Panc1 (cell line): ENCODE measurements around the gene RAX2. TPM values are rescaled to one million over a fixed set of nuclear protein-coding genes. Genes with fewer than 3 reads are reported as not detected.

Source experiments
- ATAC-seq: fragments of 200-7000 bp; cut with Tn5 transposase; 2 replicates; pipeline ENCODE4 v1.9.1; 2020; ENCODE audit warnings: mild to moderate bottlenecking, moderate library complexity
- BruUV-seq: library from RNA; stranded (reverse); fragments of 400-500 nt; replicated peaks from 2 replicates; lab custom pipeline; 2021; lab: Mats Ljungman, UMichigan
- CTCF ChIA-PET: fragments of 300-600 bp; sonication (Branson Sonifier 250); formaldehyde crosslinking; loops from one replicate; lab custom pipeline; 2022; ENCODE audit warnings: antibody characterized with exemption; lab: Charles Lee
- POLR2A ChIA-PET: fragments of 300-600 bp; sonication (Branson Sonifier 250); formaldehyde crosslinking; loops from one replicate; lab custom pipeline; 2022; ENCODE audit warnings: antibody characterized with exemption; lab: Charles Lee
- DNase-seq: peaks from one replicate; pipeline ENCODE4 v3.0.0-alpha.2; 2010; ENCODE audit warnings: low read depth, low spot score
- H3K27ac ChIP-seq: 2 replicates; pipeline ENCODE4 v1.5.1; 2011; ENCODE audit warnings: mild to moderate bottlenecking, low read length, inconsistent platforms
- H3K27me3 ChIP-seq: fragments of 200-500 bp; sonication (Bioruptor generic); 2 replicates; pipeline ENCODE4 v1.6.0; 2014; ENCODE audit warnings: low read length, inconsistent platforms; ENCODE audit not compliant: control insufficient read depth, insufficient read depth
- H3K36me3 ChIP-seq: fragments of 200-500 bp; sonication (Bioruptor generic); 2 replicates; pipeline ENCODE4 v1.5.1; 2014; ENCODE audit warnings: inconsistent platforms, mild to moderate bottlenecking, low read length, moderate library complexity; ENCODE audit not compliant: control insufficient read depth, insufficient read depth
- H3K4me1 ChIP-seq: 2 replicates; pipeline ENCODE4 v1.5.1; 2011; ENCODE audit warnings: inconsistent platforms, mild to moderate bottlenecking, low read length, moderate library complexity; ENCODE audit not compliant: control insufficient read depth, insufficient read depth
- H3K4me3 ChIP-seq, 2 experiments: 2 replicates each; pipeline ENCODE4 v1.5.1; 2011 to 2012; ENCODE audit warnings: low read depth in 2 of 2, low read length in 2 of 2, mild to moderate bottlenecking in 2 of 2, inconsistent platforms in 1 of 2, moderate library complexity in 1 of 2
- H3K9me3 ChIP-seq: fragments of 200-500 bp; sonication (Bioruptor generic); 2 replicates; pipeline ENCODE4 v1.5.1; 2014; ENCODE audit warnings: low read depth, mild to moderate bottlenecking, inconsistent platforms, low read length, moderate library complexity; ENCODE audit not compliant: control insufficient read depth, insufficient read depth
- POLR2AphosphoS5 ChIP-seq: IDR thresholded peaks from 2 replicates; pipeline ENCODE4 v1.6.1; 2012; ENCODE audit warnings: mild to moderate bottlenecking, low read depth, low read length, moderate library complexity
- SIN3A ChIP-seq: IDR thresholded peaks from 2 replicates; pipeline ENCODE4 v1.6.1; 2012; ENCODE audit warnings: low read depth, mild to moderate bottlenecking, low read length, moderate library complexity, borderline replicate concordance; ENCODE audit not compliant: insufficient read depth
- TCF7L2 ChIP-seq: IDR thresholded peaks from 2 replicates; pipeline ENCODE4 v1.6.1; 2011; ENCODE audit warnings: mild to moderate bottlenecking, low read depth, low read length, inconsistent platforms
- in situ Hi-C: cut with HindIII; loops from 2 replicates; pipeline ENCODE4 v1.10.0; 2016; ENCODE audit warnings: low sequenced_read_pairs, low pct_unique_long_range_greater_than_20kb
- intact Hi-C: fragments of 100-400 bp; cut with micrococcal nuclease; formaldehyde crosslinking; loops from one replicate; pipeline ENCODE4 v1.10.0; 2022; ENCODE audit not compliant: unreplicated experiment
- total RNA-seq: library from RNA; stranded (reverse); gene quantifications from one replicate; pipeline ENCODE4 v1.2.1, GENCODE V29; 2021; ENCODE audit not compliant: unreplicated experiment
- TF ChIP-seq, protein P1 (sequence below), 2 experiments: IDR thresholded peaks; 2 replicates each; pipeline ENCODE4 v1.6.1; 2011 to 2012; ENCODE audit warnings: low read depth in 2 of 2, control low read depth in 1 of 2, low read length in 1 of 2, mild to moderate bottlenecking in 1 of 2, moderate library complexity in 1 of 2; ENCODE audit not compliant: insufficient read depth in 1 of 2
- TF ChIP-seq, protein P2 (sequence below): fragments of 450-650 bp; IDR thresholded peaks from 2 replicates; pipeline ENCODE4 v1.5.1; 2017; ENCODE audit warnings: mild to moderate bottlenecking

Gene RAX2
- total RNA-seq, 1 experiment from 2014 or later = not detected

DNA sequence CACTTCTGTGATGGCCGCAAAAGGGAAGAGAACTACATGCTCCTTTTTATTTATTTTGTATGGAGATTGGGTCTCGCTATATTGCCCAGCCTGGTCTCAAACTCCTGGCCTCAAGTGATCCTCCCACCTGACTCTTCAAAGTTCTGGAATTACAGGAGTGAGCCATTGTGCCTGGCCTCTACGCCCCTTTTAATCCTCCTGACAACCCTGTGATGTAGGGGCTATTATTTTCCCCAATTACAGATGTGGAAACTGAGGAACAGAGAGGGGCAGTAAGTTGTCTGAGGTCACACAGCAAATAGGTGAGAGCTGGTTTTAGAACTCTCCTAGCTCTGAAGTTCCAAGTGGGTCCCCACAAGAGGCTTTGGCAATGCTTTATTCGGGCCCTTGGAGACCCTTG, 52.2 kb downstream of the RAX2 start:
- ChIA-PET POLR2A (no interaction called here), CTCF (no interaction called here)
- H3K27me3 ChIP-seq = no peaks in the 10 kb centered on the region
- no TSS peak for BruUV-seq
- intact Hi-C loops = no loop called here
- TF ChIP-seq TCF7L2 (no peak), SIN3A (no peak), POLR2AphosphoS5 (no peak)
- TF ChIP-seq, protein P1, sequence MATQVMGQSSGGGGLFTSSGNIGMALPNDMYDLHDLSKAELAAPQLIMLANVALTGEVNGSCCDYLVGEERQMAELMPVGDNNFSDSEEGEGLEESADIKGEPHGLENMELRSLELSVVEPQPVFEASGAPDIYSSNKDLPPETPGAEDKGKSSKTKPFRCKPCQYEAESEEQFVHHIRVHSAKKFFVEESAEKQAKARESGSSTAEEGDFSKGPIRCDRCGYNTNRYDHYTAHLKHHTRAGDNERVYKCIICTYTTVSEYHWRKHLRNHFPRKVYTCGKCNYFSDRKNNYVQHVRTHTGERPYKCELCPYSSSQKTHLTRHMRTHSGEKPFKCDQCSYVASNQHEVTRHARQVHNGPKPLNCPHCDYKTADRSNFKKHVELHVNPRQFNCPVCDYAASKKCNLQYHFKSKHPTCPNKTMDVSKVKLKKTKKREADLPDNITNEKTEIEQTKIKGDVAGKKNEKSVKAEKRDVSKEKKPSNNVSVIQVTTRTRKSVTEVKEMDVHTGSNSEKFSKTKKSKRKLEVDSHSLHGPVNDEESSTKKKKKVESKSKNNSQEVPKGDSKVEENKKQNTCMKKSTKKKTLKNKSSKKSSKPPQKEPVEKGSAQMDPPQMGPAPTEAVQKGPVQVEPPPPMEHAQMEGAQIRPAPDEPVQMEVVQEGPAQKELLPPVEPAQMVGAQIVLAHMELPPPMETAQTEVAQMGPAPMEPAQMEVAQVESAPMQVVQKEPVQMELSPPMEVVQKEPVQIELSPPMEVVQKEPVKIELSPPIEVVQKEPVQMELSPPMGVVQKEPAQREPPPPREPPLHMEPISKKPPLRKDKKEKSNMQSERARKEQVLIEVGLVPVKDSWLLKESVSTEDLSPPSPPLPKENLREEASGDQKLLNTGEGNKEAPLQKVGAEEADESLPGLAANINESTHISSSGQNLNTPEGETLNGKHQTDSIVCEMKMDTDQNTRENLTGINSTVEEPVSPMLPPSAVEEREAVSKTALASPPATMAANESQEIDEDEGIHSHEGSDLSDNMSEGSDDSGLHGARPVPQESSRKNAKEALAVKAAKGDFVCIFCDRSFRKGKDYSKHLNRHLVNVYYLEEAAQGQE (IDR thresholded peaks at IDR 0.05; ENCODE audit: insufficient read depth in 1 of 2, low read depth in 2 of 2, low read length in 1 of 2) = no peak
- TF ChIP-seq, protein P2, sequence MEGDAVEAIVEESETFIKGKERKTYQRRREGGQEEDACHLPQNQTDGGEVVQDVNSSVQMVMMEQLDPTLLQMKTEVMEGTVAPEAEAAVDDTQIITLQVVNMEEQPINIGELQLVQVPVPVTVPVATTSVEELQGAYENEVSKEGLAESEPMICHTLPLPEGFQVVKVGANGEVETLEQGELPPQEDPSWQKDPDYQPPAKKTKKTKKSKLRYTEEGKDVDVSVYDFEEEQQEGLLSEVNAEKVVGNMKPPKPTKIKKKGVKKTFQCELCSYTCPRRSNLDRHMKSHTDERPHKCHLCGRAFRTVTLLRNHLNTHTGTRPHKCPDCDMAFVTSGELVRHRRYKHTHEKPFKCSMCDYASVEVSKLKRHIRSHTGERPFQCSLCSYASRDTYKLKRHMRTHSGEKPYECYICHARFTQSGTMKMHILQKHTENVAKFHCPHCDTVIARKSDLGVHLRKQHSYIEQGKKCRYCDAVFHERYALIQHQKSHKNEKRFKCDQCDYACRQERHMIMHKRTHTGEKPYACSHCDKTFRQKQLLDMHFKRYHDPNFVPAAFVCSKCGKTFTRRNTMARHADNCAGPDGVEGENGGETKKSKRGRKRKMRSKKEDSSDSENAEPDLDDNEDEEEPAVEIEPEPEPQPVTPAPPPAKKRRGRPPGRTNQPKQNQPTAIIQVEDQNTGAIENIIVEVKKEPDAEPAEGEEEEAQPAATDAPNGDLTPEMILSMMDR = no peak
- no peak overlapping the region for H3K27ac ChIP-seq
- no peaks in the 10 kb centered on the region for H3K9me3 ChIP-seq
- no peak overlapping the region for H3K4me3 ChIP-seq
- no peak for ATAC-seq
- peaks cover 8% of the 10 kb centered on the region for H3K4me1 ChIP-seq
- in situ Hi-C loops = no loop called here
- DNase-seq = no peak
- H3K36me3 ChIP-seq = no peaks in the 10 kb centered on the region

Other genes with a start within 250 kb of the RAX2 start
- not detected for gene TEKTIP1, start 233.1 kb downstream of the RAX2 start, total RNA-seq
- 98.8 TPM for gene MFSD12, start 214.6 kb downstream of the RAX2 start, total RNA-seq
- 74.7 TPM for gene HMG20B, start 199.3 kb downstream of the RAX2 start, total RNA-seq
- 0.92 TPM for gene GIPC3, start 186.8 kb downstream of the RAX2 start, total RNA-seq
- 5.2 TPM for gene TBXA2R, start 165.4 kb downstream of the RAX2 start, total RNA-seq
- gene CACTIN, start 145.4 kb downstream of the RAX2 start, total RNA-seq = 25.2 TPM
- 30.6 TPM for gene PIP5K1C, start 71.8 kb downstream of the RAX2 start, total RNA-seq
- 2.7 TPM for gene TJP3, start 63.8 kb downstream of the RAX2 start, total RNA-seq
- gene APBA3, start 10.5 kb downstream of the RAX2 start, total RNA-seq = 34.0 TPM
- gene MRPL54, start 9.5 kb downstream of the RAX2 start, total RNA-seq = 42.8 TPM
- 0.21 TPM for gene MATK, start 14.2 kb upstream of the RAX2 start, total RNA-seq
- 0.74 TPM for gene ZFR2, start 96.8 kb upstream of the RAX2 start, total RNA-seq
- 0.15 TPM for gene ATCAY, start 108.5 kb upstream of the RAX2 start, total RNA-seq
- gene NMRK2, start 160.8 kb upstream of the RAX2 start, total RNA-seq = 0.21 TPM
- 66.6 TPM for gene DAPK3, start 198.9 kb upstream of the RAX2 start, total RNA-seq
- 1,391 TPM for gene EEF2, start 213.2 kb upstream of the RAX2 start, total RNA-seq
- gene PIAS4, start 235.5 kb upstream of the RAX2 start, total RNA-seq = 36.7 TPM